Ishikawa (cell line): Measurements from ENCODE around the gene SATB2.

Source experiments
- CEBPB ChIP-seq: IDR thresholded peaks from 2 replicates; pipeline ENCODE4 v1.6.1; 2012
- CREB1 ChIP-seq: IDR thresholded peaks from 2 replicates; pipeline ENCODE4 v1.6.1; 2012; ENCODE audit warnings: low read depth
- EGR1 ChIP-seq: IDR thresholded peaks from 2 replicates; pipeline ENCODE4 v1.6.1; 2012
- EP300 ChIP-seq: IDR thresholded peaks from 2 replicates; pipeline ENCODE4 v1.6.1; 2012; ENCODE audit warnings: borderline replicate concordance
- MAX ChIP-seq: IDR thresholded peaks from 2 replicates; pipeline ENCODE4 v1.6.1; 2012
- NFIC ChIP-seq: IDR thresholded peaks from 2 replicates; pipeline ENCODE4 v1.6.1; 2012
- RAD21 ChIP-seq: IDR thresholded peaks from 2 replicates; pipeline ENCODE4 v1.6.1; 2012; ENCODE audit warnings: low read depth
- TAF1 ChIP-seq: IDR thresholded peaks from 2 replicates; pipeline ENCODE4 v1.6.1; 2012; ENCODE audit warnings: low read depth, mild to moderate bottlenecking
- TEAD4 ChIP-seq: IDR thresholded peaks from 2 replicates; pipeline ENCODE4 v1.6.1; 2012
- YY1 ChIP-seq: IDR thresholded peaks from 2 replicates; pipeline ENCODE4 v1.6.1; 2012; ENCODE audit warnings: low read depth
- ZBTB7A ChIP-seq: IDR thresholded peaks from 2 replicates; pipeline ENCODE4 v1.6.1; 2012; ENCODE audit warnings: low read depth
- TF ChIP-seq, protein P1 (sequence below): IDR thresholded peaks from 2 replicates; pipeline ENCODE4 v1.6.1; 2012; ENCODE audit warnings: low read depth, mild to moderate bottlenecking

DNA sequence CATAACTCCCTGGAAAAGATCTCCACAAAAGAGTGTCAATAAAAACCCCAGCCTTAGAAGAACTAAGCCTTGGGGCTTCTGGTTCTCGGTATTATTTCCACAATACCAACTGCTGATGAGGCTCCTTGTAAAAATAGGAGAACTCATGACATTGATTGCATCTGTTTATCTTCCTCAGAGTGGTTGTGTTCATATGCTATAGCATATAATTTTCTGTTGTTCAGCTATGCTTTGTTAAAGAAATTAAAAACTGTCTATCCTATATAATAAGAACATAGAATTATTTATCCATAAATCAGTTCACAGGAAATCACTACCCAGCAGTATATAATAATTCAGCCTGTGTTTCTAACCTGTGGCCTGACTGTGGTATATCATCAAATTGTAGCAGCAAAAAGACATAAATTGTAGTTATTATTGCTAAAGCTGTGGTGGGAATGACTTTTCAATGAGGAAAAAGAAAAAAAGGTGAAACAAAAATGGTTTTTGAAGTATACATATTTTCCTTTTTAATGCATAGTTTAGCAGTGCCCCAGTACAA is 68.9 kb downstream of the SATB2 start:
- TF ChIP-seq YY1 (no peak), EP300 (no peak), TAF1 (no peak), CREB1 (no peak), EGR1 (no peak), NFIC (no peak), MAX (no peak), RAD21 (no peak), TEAD4 (no peak), CEBPB (no peak), ZBTB7A (no peak)
- TF ChIP-seq, protein P1, sequence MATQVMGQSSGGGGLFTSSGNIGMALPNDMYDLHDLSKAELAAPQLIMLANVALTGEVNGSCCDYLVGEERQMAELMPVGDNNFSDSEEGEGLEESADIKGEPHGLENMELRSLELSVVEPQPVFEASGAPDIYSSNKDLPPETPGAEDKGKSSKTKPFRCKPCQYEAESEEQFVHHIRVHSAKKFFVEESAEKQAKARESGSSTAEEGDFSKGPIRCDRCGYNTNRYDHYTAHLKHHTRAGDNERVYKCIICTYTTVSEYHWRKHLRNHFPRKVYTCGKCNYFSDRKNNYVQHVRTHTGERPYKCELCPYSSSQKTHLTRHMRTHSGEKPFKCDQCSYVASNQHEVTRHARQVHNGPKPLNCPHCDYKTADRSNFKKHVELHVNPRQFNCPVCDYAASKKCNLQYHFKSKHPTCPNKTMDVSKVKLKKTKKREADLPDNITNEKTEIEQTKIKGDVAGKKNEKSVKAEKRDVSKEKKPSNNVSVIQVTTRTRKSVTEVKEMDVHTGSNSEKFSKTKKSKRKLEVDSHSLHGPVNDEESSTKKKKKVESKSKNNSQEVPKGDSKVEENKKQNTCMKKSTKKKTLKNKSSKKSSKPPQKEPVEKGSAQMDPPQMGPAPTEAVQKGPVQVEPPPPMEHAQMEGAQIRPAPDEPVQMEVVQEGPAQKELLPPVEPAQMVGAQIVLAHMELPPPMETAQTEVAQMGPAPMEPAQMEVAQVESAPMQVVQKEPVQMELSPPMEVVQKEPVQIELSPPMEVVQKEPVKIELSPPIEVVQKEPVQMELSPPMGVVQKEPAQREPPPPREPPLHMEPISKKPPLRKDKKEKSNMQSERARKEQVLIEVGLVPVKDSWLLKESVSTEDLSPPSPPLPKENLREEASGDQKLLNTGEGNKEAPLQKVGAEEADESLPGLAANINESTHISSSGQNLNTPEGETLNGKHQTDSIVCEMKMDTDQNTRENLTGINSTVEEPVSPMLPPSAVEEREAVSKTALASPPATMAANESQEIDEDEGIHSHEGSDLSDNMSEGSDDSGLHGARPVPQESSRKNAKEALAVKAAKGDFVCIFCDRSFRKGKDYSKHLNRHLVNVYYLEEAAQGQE = no peak
